Right lobe of liver (tissue), 6 donors: ENCODE results near the gene HHLA2. TPM values are rescaled to one million over a fixed set of nuclear protein-coding genes. Genes with fewer than 3 reads are reported as not detected.

Experiments
- ATAC-seq, 4 donors: fragments of 200-7000 bp; cut with Tn5 transposase; one replicate each; pipeline ENCODE4 v1.9.1; 2020; ENCODE audit warnings: mild to moderate bottlenecking in 4 of 4, moderate library complexity in 4 of 4
- DNase-seq, 3 donors: peaks; one replicate each; pipeline ENCODE4 v3.0.0-alpha.2; 2020
- H3K27ac ChIP-seq, 3 donors: fragments of 200-600 bp; one replicate each; pipeline ENCODE4 v1.8.0; 2022
- H3K27me3 ChIP-seq, 2 donors: fragments of 200-600 bp; one replicate each; pipeline ENCODE4 v1.8.0; 2022
- H3K36me3 ChIP-seq, 4 donors: fragments of 200-600 bp; sonication (generic) in 1 of 4; one replicate each; pipeline versions ENCODE4 v1.5.1 to v1.8.0; 2017 to 2022; ENCODE audit warnings: control low read depth in 1 of 4
- H3K4me1 ChIP-seq, 4 donors: fragments of 200-600 bp; sonication (generic) in 1 of 4; one replicate each; pipeline versions ENCODE4 v1.5.1 to v1.8.0; 2017 to 2022; ENCODE audit warnings: control low read depth in 1 of 4
- H3K4me3 ChIP-seq, 3 donors: fragments of 200-600 bp; one replicate each; pipeline ENCODE4 v1.8.0; 2022
- H3K9me3 ChIP-seq, 4 donors: fragments of 200-600 bp; sonication (generic) in 1 of 4; one replicate each; pipeline versions ENCODE4 v1.5.1 to v1.8.0; 2017 to 2022; ENCODE audit warnings: control low read depth in 1 of 4
- CTCF ChIP-seq, 4 donors: fragments of 200-600 bp in 3 of 4; fragments of 450-650 bp in 1 of 4; IDR thresholded peaks; one replicate each; pipeline versions ENCODE4 v1.5.1 to v1.8.0; 2016 to 2022; ENCODE audit warnings: antibody characterized with exemption in 4 of 4, mild to moderate bottlenecking in 2 of 4
- POLR2A ChIP-seq: fragments of 450-650 bp; IDR thresholded peaks from one replicate; pipeline ENCODE4 v1.6.1; 2017; ENCODE audit warnings: antibody characterized with exemption, mild to moderate bottlenecking
- WGBS: methylation state at CpG from one replicate; pipeline ENCODE4 v1.1.6; 2018; ENCODE audit warnings: low coverage, low lambda C conversion rate; ENCODE audit not compliant: insufficient coverage; ENCODE audit errors: missing lambda C conversion rate; 5-methylcytosine and 5-hydroxymethylcytosine counted together
- intact Hi-C, 2 donors: fragments of 100-400 bp; cut with DNase I; formaldehyde crosslinking; loops; one replicate each; pipeline versions ENCODE4 v1.11.2 to v1.14.1; 2022
- total RNA-seq, 6 experiments: library from RNA; depleted of rRNA in 2 of 6; stranded (reverse); fragments of >200 nt in 2 of 6; fragmentation: NEBNext Ultra II Directional in 3 of 6; extraction: Animal tissue kit (Norgen Biotek cat#: 25700) in 3 of 6; gene quantifications; one replicate each; pipeline versions ENCODE4 v1.1.0 to v1.2.4, GENCODE V29; 2016 to 2023
- donor health status: DM: no; HTN: yes; CAD: no.
- donor health status: DM: no; HTN: no; CAD: no.
- donor health status: DM: no; HTN: no; CAD: no.
- donor health status: DM: no; HTN: yes; CAD: no.
- donor health status: DM: no; HTN: yes; CAD: no.

HHLA2 gene
- total RNA-seq, 6 experiments from 2014 or later: not detected

DNA sequence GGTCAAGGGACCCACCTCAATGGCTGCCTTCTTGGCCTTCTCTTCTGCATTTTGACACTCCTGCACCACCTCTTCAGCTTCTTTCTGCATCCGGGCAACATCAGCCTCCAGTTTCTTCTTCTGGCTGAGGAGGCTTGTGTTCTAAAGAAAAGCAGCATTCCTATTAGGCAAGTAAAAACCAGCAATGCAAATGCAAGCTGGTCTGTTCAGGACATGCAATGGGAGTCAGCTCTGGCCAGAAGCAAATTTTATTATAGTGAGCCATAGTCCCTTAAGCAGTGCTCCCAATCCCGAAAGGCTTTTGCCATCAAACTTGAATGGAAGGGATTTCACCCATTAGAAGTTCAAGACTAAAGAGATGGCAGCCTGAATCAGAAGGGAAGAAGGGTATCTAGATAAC is 97.7 kb downstream of the HHLA2 start:
- intact Hi-C loops: no loop called here
- Histone ChIP-seq H3K27me3 (no peaks in the 10 kb centered on the region), H3K4me3 (no peak overlapping the region), H3K9me3 (no peaks in the 10 kb centered on the region), H3K36me3 (no peaks in the 10 kb centered on the region), H3K27ac (no peak overlapping the region), H3K4me1 (no peaks in the 10 kb centered on the region)
- no peak for DNase-seq
- WGBS: 68% methylated on average over 2 of the region's 2 CpGs
- no peak for TF ChIP-seq CTCF (IDR thresholded peaks at IDR 0.05)
- TF ChIP-seq POLR2A: no peak
- no peak for ATAC-seq

DNA sequence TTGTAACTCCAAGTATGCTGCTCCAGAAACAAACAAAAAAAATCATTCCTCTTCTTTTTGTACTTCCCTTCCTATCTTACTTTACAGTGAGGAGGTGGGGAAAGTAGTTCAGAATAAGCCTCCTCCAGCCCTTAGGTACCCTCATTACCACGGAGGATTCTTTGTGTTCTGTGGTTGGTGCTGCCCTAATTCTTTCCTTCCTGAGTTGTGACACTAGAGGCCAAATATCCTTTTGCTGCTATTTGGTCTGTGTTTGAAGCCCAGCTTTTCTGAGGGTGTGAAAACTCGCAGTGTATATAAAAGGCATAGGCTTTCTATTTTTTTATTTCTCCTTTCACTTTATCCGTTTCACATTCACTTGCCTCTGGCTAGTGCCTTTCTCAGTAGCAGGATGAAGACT is 98.2 kb downstream of the HHLA2 start:
- Histone ChIP-seq H3K27me3 (no peaks in the 10 kb centered on the region), H3K4me1 (no peaks in the 10 kb centered on the region), H3K36me3 (no peaks in the 10 kb centered on the region), H3K4me3 (no peak overlapping the region), H3K9me3 (no peaks in the 10 kb centered on the region), H3K27ac (no peak overlapping the region)
- intact Hi-C loops: no loop called here
- no peak for TF ChIP-seq CTCF (IDR thresholded peaks at IDR 0.05)
- no peak for TF ChIP-seq POLR2A
- DNase-seq (no peak), ATAC-seq (no peak)
- WGBS: 54% methylated on average over 3 of the region's 3 CpGs

DNA sequence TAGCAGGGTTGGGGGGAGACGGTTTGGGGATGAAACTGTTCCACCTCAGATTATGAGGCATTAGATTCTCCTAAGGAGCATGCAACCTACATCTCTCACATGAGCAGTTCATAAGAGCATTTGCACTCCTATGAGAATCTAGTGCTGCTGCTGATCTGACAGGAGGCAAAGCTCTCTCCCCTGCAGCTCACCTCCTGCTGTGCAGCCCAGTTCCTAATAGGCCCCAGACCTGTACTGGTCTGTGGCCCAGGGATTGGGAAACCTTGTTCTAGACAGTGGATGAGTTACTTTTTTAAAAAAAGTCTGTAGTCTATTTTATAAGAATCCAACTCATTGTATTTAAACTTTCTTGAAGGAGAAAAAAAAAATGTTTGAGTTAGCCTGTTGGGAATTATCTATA is 100.0 kb downstream of the HHLA2 start:
- Histone ChIP-seq H3K36me3 (no peaks in the 10 kb centered on the region), H3K27me3 (no peaks in the 10 kb centered on the region), H3K27ac (no peak overlapping the region), H3K4me1 (no peaks in the 10 kb centered on the region), H3K9me3 (no peaks in the 10 kb centered on the region), H3K4me3 (no peak overlapping the region)
- TF ChIP-seq POLR2A (no peak), CTCF (IDR thresholded peaks at IDR 0.05) (no peak)
- ATAC-seq (no peak), DNase-seq (no peak)
- intact Hi-C loops: no loop called here
- 83% methylated on average over 1 of the region's 1 CpG for WGBS

- Histone ChIP-seq H3K27me3 (no peaks in the 10 kb centered on the region), H3K9me3 (no peaks in the 10 kb centered on the region), H3K4me1 (no peaks in the 10 kb centered on the region), H3K36me3 (no peaks in the 10 kb centered on the region), H3K4me3 (no peak overlapping the region), H3K27ac (no peak overlapping the region)
- WGBS: 75% methylated on average over 2 of the region's 6 CpGs
- intact Hi-C loops: no loop called here
- no peak for TF ChIP-seq POLR2A
- no peak for TF ChIP-seq CTCF (IDR thresholded peaks at IDR 0.05)
- DNase-seq: no peak
- ATAC-seq: no peak
Measured at GRCh38 chr3:108398510-108398909, 102.2 kb downstream of the HHLA2 start.

DNA sequence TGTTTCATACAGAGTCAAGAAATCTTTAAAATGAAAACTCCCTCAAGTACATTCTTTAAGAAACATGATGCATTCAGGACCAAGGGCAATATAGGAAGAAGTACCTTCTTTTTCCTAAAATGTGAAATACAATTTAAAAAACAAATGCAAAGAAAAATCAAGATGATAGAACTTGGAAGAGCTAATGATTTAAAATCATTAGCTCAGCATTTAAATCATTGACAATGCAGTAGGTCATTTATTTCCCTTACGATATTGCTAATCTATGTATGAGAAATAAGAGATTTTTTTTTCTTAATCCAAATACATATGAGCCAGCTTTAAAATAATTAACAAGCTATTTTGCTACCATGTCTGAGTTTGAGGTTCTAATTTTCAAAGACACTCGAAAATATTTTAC is 105.5 kb downstream of the HHLA2 start:
- Histone ChIP-seq H3K4me1 (peaks cover 0 to 4% (median 0%) of the 10 kb centered on the region in 4 donors), H3K27ac (no peak overlapping the region), H3K27me3 (no peaks in the 10 kb centered on the region), H3K4me3 (no peak overlapping the region), H3K36me3 (no peaks in the 10 kb centered on the region), H3K9me3 (no peaks in the 10 kb centered on the region)
- 63% methylated on average over 2 of the region's 2 CpGs for WGBS
- TF ChIP-seq POLR2A: no peak
- intact Hi-C loops: no loop called here
- DNase-seq (no peak), ATAC-seq (no peak)
